Natural killer cell (primary cell): Measurements from ENCODE around the gene ACSS3. TPM values are rescaled to one million over a fixed set of nuclear protein-coding genes. Genes with fewer than 3 reads are reported as not detected.

Experiments used
- ATAC-seq, 3 donors: fragments of 150-1000 bp in 2 of 3; fragments of 200-7000 bp in 1 of 3; cut with Tn5 transposase; 1 replicate in 1 of 3; 2 replicates in 2 of 3; pipeline ENCODE4 v1.10.0; 2021; ENCODE audit warnings: mild to moderate bottlenecking in 2 of 3, moderate library complexity in 2 of 3
- DNase-seq, 2 donors: peaks; one replicate each; pipeline versions ENCODE4 v3.0.0 to v3.0.0-alpha.2; 2013 to 2021; ENCODE audit warnings: mixed read lengths in 1 of 2
- H3K27ac ChIP-seq: one replicate; pipeline ENCODE4 v1.5.1; 2013; ENCODE audit warnings: mild to moderate bottlenecking, low read length
- H3K27me3 ChIP-seq: one replicate; pipeline ENCODE4 v1.6.1; 2013; ENCODE audit warnings: low read length; ENCODE audit not compliant: control insufficient read depth, insufficient read depth
- H3K36me3 ChIP-seq: one replicate; pipeline ENCODE4 v1.6.1; 2013; ENCODE audit warnings: low read length; ENCODE audit not compliant: control insufficient read depth, insufficient read depth
- H3K4me1 ChIP-seq: one replicate; pipeline ENCODE4 v1.6.1; 2013; ENCODE audit warnings: low read length; ENCODE audit not compliant: control insufficient read depth, insufficient read depth
- H3K4me3 ChIP-seq: one replicate; pipeline ENCODE4 v1.5.1; 2013; ENCODE audit warnings: low read length
- H3K9me3 ChIP-seq: one replicate; pipeline ENCODE4 v1.6.1; 2013; ENCODE audit warnings: low read length; ENCODE audit not compliant: control insufficient read depth, insufficient read depth
- H3K27ac Mint-ChIP-seq, 2 donors: one replicate each; pipeline ENCODE4 v1.8.0; 2022; ENCODE audit warnings: mild to moderate bottlenecking in 2 of 2, mixed read lengths in 2 of 2, moderate library complexity in 1 of 2
- H3K27me3 Mint-ChIP-seq, 2 donors: one replicate each; pipeline ENCODE4 v1.8.0; 2022; ENCODE audit warnings: low read depth in 2 of 2, mixed read lengths in 2 of 2
- H3K36me3 Mint-ChIP-seq: one replicate; pipeline ENCODE4 v1.8.0; 2022; ENCODE audit warnings: mixed read lengths
- H3K4me1 Mint-ChIP-seq, 2 donors: one replicate each; pipeline ENCODE4 v1.8.0; 2022; ENCODE audit warnings: mixed read lengths in 2 of 2
- H3K4me3 Mint-ChIP-seq: one replicate; pipeline ENCODE4 v1.8.0; 2022; ENCODE audit warnings: mild to moderate bottlenecking, moderate library complexity, mixed read lengths
- H3K9me3 Mint-ChIP-seq, 2 donors: one replicate each; pipeline ENCODE4 v1.8.0; 2022; ENCODE audit warnings: mixed read lengths in 2 of 2
- WGBS: methylation state at CpG from one replicate; pipeline ENCODE4 v1.1.7; 2013; ENCODE audit warnings: missing lambda C conversion rate; ENCODE audit not compliant: insufficient coverage; 5-methylcytosine and 5-hydroxymethylcytosine counted together
- intact Hi-C: fragments of 100-400 bp; cut with micrococcal nuclease; formaldehyde crosslinking; loops from one replicate; pipeline ENCODE4 v1.14.2; 2022
- total RNA-seq, 4 donors: library from RNA; stranded (reverse); fragments of 120-200 nt in 1 of 4; gene quantifications; one replicate each; pipeline versions ENCODE4 v1.2.3 to v1.2.4, GENCODE V29; 2013 to 2022
- TF ChIP-seq, protein P1 (sequence below): fragments of 200-600 bp; IDR thresholded peaks from one replicate; pipeline ENCODE4 v1.8.0; 2022; ENCODE audit warnings: antibody characterized with exemption

ACSS3 gene
- total RNA-seq, 3 donors from 2014 or later (not counting 1 experiment from before 2014, with no cell fraction given) = 2.9 TPM; not detected in 2

DNA sequence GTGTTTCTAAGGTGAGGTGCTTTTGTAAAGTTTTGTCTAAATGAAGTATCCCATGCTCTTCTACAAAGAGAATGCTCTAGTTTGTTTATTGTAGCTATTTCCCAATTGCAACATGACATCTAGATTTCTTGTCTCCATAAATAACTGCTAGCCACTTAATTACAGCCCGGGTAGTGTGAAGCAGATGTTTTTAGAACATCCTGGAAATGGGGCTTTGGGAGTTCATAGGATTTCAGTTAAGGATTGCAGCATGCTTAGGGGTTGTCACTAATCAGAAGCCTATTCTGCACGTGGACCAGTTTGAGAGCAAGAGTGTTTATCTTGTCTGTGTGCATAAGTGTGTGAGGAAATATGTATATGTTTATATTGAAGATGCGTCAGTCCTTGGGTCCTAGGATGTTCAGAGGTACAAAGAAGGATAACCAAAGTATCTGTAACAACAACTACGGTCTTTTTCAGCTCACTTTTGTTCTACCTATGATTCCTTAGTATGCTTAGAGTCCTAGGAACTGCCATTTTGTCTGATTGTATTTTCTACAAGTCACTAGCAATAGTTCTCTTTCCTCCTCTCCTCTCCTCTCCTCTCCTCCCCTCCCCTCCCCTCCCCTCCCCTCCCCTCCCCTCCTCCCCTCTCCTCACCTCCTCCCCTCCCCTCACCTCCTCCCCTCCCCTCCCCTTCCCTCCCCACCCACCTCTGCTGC, 135.3 kb downstream of the ACSS3 start:
- H3K4me1 Mint-ChIP-seq = no peaks in the 10 kb centered on the region

DNA sequence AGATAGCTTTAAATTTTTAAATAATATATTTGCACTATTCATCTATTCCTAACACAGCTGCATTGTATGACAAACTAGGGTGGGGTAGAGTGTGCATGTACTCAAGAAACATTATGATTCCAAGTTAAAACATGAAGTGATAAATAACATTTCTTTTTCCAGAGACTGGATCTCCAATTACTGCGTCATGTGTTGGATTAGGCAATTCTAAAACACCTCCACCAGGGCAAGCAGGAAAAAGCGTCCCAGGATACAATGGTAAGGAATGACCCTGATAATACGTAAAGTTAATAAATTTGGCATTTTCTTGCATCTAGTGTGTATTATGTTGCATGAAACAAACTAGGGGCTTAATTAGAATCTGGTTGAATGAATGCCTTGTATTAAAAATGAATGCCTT, 138.9 kb downstream of the ACSS3 start:
- no peak for ATAC-seq
- H3K4me3 ChIP-seq = no peak overlapping the region
- H3K9me3 ChIP-seq = no peaks in the 10 kb centered on the region
- no peak overlapping the region for H3K4me3 Mint-ChIP-seq
- no peaks in the 10 kb centered on the region for H3K36me3 Mint-ChIP-seq
- no peak overlapping the region for H3K27ac Mint-ChIP-seq
- DNase-seq = no peak
- intact Hi-C loops = no loop called here
- 85% methylated on average over 3 of the region's 3 CpGs for WGBS
- no peaks in the 10 kb centered on the region for H3K4me1 Mint-ChIP-seq
- peaks cover 9 to 10% of the 10 kb centered on the region in 2 donors for H3K9me3 Mint-ChIP-seq
- no peaks in the 10 kb centered on the region for H3K4me1 ChIP-seq
- H3K36me3 ChIP-seq = no peaks in the 10 kb centered on the region
- no peaks in the 10 kb centered on the region for H3K27me3 ChIP-seq
- TF ChIP-seq, protein P1, sequence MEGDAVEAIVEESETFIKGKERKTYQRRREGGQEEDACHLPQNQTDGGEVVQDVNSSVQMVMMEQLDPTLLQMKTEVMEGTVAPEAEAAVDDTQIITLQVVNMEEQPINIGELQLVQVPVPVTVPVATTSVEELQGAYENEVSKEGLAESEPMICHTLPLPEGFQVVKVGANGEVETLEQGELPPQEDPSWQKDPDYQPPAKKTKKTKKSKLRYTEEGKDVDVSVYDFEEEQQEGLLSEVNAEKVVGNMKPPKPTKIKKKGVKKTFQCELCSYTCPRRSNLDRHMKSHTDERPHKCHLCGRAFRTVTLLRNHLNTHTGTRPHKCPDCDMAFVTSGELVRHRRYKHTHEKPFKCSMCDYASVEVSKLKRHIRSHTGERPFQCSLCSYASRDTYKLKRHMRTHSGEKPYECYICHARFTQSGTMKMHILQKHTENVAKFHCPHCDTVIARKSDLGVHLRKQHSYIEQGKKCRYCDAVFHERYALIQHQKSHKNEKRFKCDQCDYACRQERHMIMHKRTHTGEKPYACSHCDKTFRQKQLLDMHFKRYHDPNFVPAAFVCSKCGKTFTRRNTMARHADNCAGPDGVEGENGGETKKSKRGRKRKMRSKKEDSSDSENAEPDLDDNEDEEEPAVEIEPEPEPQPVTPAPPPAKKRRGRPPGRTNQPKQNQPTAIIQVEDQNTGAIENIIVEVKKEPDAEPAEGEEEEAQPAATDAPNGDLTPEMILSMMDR = no peak
- H3K27ac ChIP-seq = no peak overlapping the region
- no peaks in the 10 kb centered on the region for H3K27me3 Mint-ChIP-seq

More for the DNA sequence above, 135.3 kb downstream of the ACSS3 start:
- Mint-ChIP-seq H3K36me3 (no peaks in the 10 kb centered on the region), H3K9me3 (peaks cover 13 to 19% of the 10 kb centered on the region in 2 donors), H3K4me3 (no peak overlapping the region), H3K27me3 (no peaks in the 10 kb centered on the region), H3K27ac (no peak overlapping the region)
- Histone ChIP-seq H3K9me3 (no peaks in the 10 kb centered on the region), H3K4me3 (no peak overlapping the region), H3K36me3 (no peaks in the 10 kb centered on the region), H3K4me1 (no peaks in the 10 kb centered on the region), H3K27ac (no peak overlapping the region), H3K27me3 (no peaks in the 10 kb centered on the region)
- intact Hi-C loops = no loop called here
- ATAC-seq (no peak), DNase-seq (no peak)
- 71% methylated on average over 4 of the region's 4 CpGs for WGBS
- TF ChIP-seq, protein P1 = no peak

DNA sequence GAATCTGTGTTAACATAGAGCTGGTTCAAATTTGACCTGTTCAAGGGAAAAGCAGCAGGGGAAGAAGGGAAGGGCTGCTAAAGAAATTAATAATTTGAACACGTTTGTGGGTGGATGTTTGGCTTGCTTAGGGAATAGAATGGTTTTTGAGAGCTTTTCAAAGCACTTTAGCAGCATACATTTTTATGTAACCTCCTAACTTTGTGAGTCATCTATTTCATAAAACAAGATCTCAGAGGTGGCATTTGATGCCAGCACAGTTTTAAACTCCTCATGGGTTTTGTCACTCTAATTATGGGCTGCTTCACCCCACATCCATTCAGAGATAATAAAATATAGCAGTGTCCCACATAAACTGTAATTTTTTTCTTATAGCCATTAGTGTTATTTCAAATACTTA, 143.8 kb downstream of the ACSS3 start:
- no peak overlapping the region for H3K4me3 Mint-ChIP-seq
- TF ChIP-seq, protein P1 = no peak

More for the DNA sequence above, 143.8 kb downstream of the ACSS3 start:
- H3K4me3 ChIP-seq = no peak overlapping the region
- intact Hi-C loops = no loop called here
- no peak for ATAC-seq
- H3K9me3 ChIP-seq = no peaks in the 10 kb centered on the region
- no peaks in the 10 kb centered on the region for H3K27me3 Mint-ChIP-seq
- H3K27ac ChIP-seq = no peak overlapping the region
- H3K36me3 Mint-ChIP-seq = no peaks in the 10 kb centered on the region
- peaks cover 10% of the 10 kb centered on the region in 2 donors for H3K9me3 Mint-ChIP-seq
- 33% methylated on average over 1 of the region's 1 CpG for WGBS
- no peaks in the 10 kb centered on the region for H3K27me3 ChIP-seq
- H3K27ac Mint-ChIP-seq = no peak overlapping the region
- no peak for DNase-seq
- H3K4me1 Mint-ChIP-seq = no peaks in the 10 kb centered on the region
- H3K4me1 ChIP-seq = no peaks in the 10 kb centered on the region
- H3K36me3 ChIP-seq = no peaks in the 10 kb centered on the region
